PC-3 (cell line): Measurements from ENCODE around the gene CNTN4.

Experiments
- CTCF ChIP-seq: fragments of 300-600 bp; sonication (generic); conservative IDR thresholded peaks from 2 replicates; pipeline ENCODE4 v1.5.1; 2017; ENCODE audit warnings: antibody characterized with exemption, low read depth, mild to moderate bottlenecking, low read length
- EZH2 ChIP-seq: fragments of 300-600 bp; sonication (generic); IDR thresholded peaks from one replicate; pipeline ENCODE4 v1.6.1; 2017; ENCODE audit warnings: antibody characterized with exemption, mild to moderate bottlenecking, low read length; ENCODE audit not compliant: unreplicated experiment
- EZH2phosphoT487 ChIP-seq: fragments of 300-600 bp; sonication (generic); IDR thresholded peaks from 2 replicates; pipeline ENCODE4 v1.6.1; 2018; ENCODE audit warnings: mild to moderate bottlenecking, antibody characterized with exemption, low read length, borderline replicate concordance

GRCh38 chr3:2218816-2219215 lies 120.2 kb downstream of the CNTN4 start:
- TF ChIP-seq CTCF (no peak), EZH2 (no peak), EZH2phosphoT487 (no peak)
